Measurements from ENCODE around the gene ZNF559. TPM values are rescaled to one million over a fixed set of nuclear protein-coding genes. Genes with fewer than 3 reads are reported as not detected.
"Not testable (repeated sequence)": the region's sequence is repeated elsewhere in the genome, so short reads cannot be mapped to it uniquely, and the experiment has no call there.

Gene ZNF559
- total RNA-seq, 4 donors from 2014 or later: 10.3 to 22.3 (median 14.2) TPM

DNA sequence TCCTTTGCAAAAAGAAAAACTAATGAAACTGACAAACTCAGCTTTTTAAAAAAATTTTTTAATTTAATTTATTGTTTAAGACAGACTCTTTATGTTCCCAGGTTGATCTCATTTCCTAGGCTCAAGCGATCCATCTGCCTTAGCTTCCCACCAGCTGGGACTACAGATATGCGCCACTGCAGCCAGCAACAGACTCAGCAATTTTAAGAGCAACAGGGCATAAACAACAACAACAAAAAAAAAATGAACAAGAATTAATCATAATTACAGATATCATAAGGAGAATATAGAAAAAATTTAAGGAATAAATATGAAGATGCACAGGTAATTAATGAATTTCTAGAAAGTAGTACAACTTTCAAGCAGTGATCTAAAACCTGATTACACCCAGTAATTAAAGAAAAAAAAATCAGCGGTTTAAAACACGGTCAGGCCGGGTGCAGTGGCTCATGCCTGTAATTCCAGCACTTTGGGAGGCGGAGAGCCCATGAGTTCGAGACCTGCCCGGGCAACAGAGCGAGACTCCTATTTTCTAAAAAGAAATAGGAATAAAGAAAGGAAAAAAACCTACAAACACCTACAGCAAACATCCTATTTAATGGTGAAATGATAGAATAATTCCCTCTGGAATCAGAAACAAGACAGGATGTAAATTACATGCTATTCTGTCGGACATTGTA, 15.7 kb upstream of the ZNF559 start:
- no peak overlapping the region for H3K27ac ChIP-seq
- H3K27me3 ChIP-seq: no peaks in the 10 kb centered on the region
- no peak for DNase-seq
- TF ChIP-seq, protein P1, sequence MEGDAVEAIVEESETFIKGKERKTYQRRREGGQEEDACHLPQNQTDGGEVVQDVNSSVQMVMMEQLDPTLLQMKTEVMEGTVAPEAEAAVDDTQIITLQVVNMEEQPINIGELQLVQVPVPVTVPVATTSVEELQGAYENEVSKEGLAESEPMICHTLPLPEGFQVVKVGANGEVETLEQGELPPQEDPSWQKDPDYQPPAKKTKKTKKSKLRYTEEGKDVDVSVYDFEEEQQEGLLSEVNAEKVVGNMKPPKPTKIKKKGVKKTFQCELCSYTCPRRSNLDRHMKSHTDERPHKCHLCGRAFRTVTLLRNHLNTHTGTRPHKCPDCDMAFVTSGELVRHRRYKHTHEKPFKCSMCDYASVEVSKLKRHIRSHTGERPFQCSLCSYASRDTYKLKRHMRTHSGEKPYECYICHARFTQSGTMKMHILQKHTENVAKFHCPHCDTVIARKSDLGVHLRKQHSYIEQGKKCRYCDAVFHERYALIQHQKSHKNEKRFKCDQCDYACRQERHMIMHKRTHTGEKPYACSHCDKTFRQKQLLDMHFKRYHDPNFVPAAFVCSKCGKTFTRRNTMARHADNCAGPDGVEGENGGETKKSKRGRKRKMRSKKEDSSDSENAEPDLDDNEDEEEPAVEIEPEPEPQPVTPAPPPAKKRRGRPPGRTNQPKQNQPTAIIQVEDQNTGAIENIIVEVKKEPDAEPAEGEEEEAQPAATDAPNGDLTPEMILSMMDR (IDR thresholded peaks at IDR 0.05): no peak
- TF ChIP-seq POLR2A (IDR thresholded peaks at IDR 0.05): no peak
- peaks cover 0 to 9% (median 0%) of the 10 kb centered on the region in 4 donors for H3K4me1 ChIP-seq
- peak overlapping the region in 3 of 4 donors; percentile 88 to 98 (median 94) for H3K4me3 ChIP-seq
- H3K9me3 ChIP-seq: peaks cover 0 to 4% (median 0%) of the 10 kb centered on the region in 4 donors
- peaks cover 0 to 14% (median 0%) of the 10 kb centered on the region in 3 donors for H3K36me3 ChIP-seq

DNA sequence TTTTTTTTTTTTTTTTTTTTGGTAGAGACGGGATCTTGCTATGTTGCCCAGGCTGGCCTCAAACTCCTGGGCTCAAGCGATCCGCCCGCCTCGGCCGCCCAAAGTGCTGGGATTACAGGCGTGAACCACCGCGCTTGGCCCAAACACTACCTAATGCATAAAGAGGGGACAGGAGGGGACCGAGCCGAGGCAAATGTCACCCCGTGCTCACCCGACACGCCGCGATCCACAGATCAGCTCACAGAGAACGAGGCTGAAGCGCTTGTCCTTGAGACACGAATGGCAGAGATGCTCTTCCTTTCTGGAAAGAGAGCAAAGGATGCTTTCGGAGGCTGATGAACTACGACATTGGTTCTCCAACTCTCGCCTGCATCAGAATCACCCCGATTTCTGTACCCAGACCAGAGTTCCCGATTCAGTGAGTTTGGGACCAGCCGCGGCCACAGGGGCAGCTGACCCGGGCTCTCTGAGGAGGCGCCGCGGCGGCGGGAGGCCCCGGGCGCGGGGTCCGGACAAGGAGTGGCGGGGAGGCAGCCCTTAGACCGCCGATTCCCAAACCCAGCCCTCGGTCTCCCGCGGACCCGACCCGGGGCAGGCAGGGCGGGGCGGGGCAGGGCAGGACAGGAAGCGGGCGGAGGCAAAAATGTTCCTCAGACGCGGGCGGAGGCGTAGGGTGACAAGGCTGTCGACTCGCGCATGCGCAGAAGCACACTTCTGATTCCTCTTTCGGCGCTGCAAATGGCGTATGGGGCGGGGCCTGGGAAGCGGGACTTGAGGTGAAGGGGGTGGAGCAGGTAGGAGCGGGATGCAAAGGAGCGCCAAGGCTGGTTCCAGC, 14.6 kb upstream of the ZNF559 start, which contains the start of gene ZNF699:
TSS of gene ZNF699 (minus strand) at position 700 of the 835 bp plus-strand sequence. CDS start 4,719 bp downstream, outside the sequence.
- Histone ChIP-seq H3K36me3 (peaks cover 0 to 3% (median 0%) of the 10 kb centered on the region in 3 donors), H3K27ac (peak within 1 kb of the TSS; percentile 97 to 98 (median 97)), H3K27me3 (no peaks in the 10 kb centered on the region), H3K9me3 (peaks cover 0 to 4% (median under 1%) of the 10 kb centered on the region in 4 donors), H3K4me3 (peak within 1 kb of the TSS; percentile 88 to 98 (median 91)), H3K4me1 (peaks cover 0 to 9% (median 0%) of the 10 kb centered on the region in 4 donors)
- DNase-seq: peak; percentile 96 to 99 (median 99)
- TF ChIP-seq, protein P1 (IDR thresholded peaks at IDR 0.05): no peak
- peak; percentile 73 to 74 for TF ChIP-seq POLR2A (IDR thresholded peaks at IDR 0.05)

DNA sequence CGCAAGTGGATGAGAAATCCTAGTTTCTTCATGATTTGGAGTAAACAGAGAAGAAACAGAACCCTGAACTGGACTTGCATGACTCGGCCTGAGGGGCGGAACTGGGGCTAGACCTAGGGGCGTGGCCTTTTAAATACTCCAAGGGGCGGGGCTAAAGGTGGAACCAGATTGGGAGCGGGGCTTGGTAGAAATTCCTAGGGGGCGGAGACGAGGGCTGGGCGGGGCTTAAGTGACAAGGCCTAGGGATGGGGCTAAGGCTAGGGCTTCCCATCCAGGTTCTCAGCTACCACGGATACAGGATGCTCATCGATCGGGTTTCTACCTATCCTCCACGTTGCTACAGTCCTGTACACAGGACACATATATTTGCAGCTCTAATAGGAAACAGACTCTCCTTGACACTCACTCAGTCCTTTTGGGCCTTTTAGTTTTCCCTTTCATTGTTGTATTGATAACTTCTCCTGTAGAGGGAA, 14.0 kb upstream of the ZNF559 start:
- TF ChIP-seq, protein P1 (IDR thresholded peaks at IDR 0.05): no peak
- TF ChIP-seq POLR2A (IDR thresholded peaks at IDR 0.05): no peak
- peak in 2 of 3 donors; percentile 93 to 95 for DNase-seq
- peaks cover 0 to 9% (median 0%) of the 10 kb centered on the region in 4 donors for H3K4me1 ChIP-seq
- H3K27ac ChIP-seq: peak overlapping the region; percentile 97 to 98 (median 97)
- H3K9me3 ChIP-seq: peaks cover 0 to 3% (median 0%) of the 10 kb centered on the region in 4 donors
- peak overlapping the region; percentile 88 to 98 (median 91) for H3K4me3 ChIP-seq
- no peaks in the 10 kb centered on the region for H3K27me3 ChIP-seq
- no peaks in the 10 kb centered on the region for H3K36me3 ChIP-seq

DNA sequence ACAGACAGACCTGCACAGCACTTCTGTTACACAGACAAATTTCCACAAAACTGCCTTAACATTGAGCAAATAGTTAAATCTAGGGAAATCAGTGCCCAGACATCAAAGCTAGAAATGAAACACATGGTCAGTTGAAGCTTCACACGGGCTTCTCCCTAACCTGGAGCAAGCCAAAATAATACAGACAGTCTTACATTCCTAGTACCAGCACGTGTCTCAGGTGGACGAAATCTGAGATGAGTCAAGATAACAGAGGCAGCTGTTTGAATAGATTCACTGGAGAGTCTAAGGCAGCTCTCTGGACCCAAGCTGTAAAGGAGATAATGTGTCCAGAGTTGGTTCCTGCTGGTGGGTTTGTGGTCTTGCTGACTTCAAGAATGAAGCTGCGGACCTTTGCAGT, 10.2 kb upstream of the ZNF559 start:
- H3K9me3 ChIP-seq: peaks cover 0 to 3% (median 0%) of the 10 kb centered on the region in 4 donors
- TF ChIP-seq, protein P1 (IDR thresholded peaks at IDR 0.05): no peak
- no peak for TF ChIP-seq POLR2A (IDR thresholded peaks at IDR 0.05)
- DNase-seq: no peak

GRCh38 chr19:9321338-9321737, 2.6 kb upstream of the ZNF559 start:
- Histone ChIP-seq H3K27me3 (no peaks in the 10 kb centered on the region), H3K4me3 (no peak overlapping the region), H3K4me1 (peaks cover 0 to 4% (median 2%) of the 10 kb centered on the region in 4 donors), H3K36me3 (no peaks in the 10 kb centered on the region), H3K9me3 (peaks cover 0 to 15% (median 4%) of the 10 kb centered on the region in 4 donors), H3K27ac (no peak overlapping the region)
- no peak for TF ChIP-seq POLR2A (IDR thresholded peaks at IDR 0.05)
- TF ChIP-seq, protein P1 (IDR thresholded peaks at IDR 0.05): no peak
- no peak for DNase-seq

More for the DNA sequence above, 10.2 kb upstream of the ZNF559 start:
- Histone ChIP-seq H3K27me3 (no peaks in the 10 kb centered on the region), H3K27ac (no peak overlapping the region), H3K4me1 (peaks cover 0 to 2% (median 0%) of the 10 kb centered on the region in 4 donors), H3K4me3 (no peak overlapping the region), H3K36me3 (no peaks in the 10 kb centered on the region)

DNA sequence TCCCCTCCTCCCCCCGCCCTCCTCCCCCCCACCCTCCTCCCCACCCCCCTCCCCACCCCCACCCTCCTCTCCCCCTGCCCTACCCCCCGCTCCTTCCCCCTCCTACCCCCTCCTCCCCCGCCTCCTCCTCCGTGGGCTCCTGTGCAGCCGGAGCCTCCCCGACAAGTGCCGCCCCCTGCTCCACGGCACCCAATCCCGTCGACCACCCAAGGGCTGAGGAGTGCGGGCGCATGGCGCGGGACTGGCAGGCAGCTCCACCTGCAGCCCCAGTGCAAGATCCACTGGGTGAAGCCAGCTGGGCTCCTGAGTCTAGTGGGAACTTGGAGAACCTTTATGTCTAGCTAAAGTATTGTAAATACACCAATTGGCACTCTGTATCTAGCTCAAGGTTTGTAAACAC, 2.2 kb upstream of the ZNF559 start:
- not testable (repeated sequence) for DNase-seq

GRCh38 chr19:9322201-9322600, 1.8 kb upstream of the ZNF559 start:
- H3K9me3 ChIP-seq: peaks cover 0 to 20% (median 4%) of the 10 kb centered on the region in 4 donors
- H3K27me3 ChIP-seq, H3K36me3 ChIP-seq, H3K4me3 ChIP-seq, H3K27ac ChIP-seq, DNase-seq, H3K4me1 ChIP-seq: not testable (repeated sequence)

More for the DNA sequence above, 2.2 kb upstream of the ZNF559 start:
- H3K27ac ChIP-seq, H3K4me1 ChIP-seq, H3K4me3 ChIP-seq, H3K27me3 ChIP-seq, H3K36me3 ChIP-seq: not testable (repeated sequence)
- H3K9me3 ChIP-seq: peaks cover 0 to 15% (median 4%) of the 10 kb centered on the region in 4 donors

Measured in Peyer's patch (tissue), 4 donors.